ENCODE measurements around the gene HSPA1A. TPM values are rescaled to one million over a fixed set of nuclear protein-coding genes. Genes with fewer than 3 reads are reported as not detected.
A peak's percentile ranks its signal among the peaks of the same experiment; 100 is the strongest.

Gene HSPA1A
- total RNA-seq, 1 experiment from 2014 or later, result 51.2 TPM

DNA sequence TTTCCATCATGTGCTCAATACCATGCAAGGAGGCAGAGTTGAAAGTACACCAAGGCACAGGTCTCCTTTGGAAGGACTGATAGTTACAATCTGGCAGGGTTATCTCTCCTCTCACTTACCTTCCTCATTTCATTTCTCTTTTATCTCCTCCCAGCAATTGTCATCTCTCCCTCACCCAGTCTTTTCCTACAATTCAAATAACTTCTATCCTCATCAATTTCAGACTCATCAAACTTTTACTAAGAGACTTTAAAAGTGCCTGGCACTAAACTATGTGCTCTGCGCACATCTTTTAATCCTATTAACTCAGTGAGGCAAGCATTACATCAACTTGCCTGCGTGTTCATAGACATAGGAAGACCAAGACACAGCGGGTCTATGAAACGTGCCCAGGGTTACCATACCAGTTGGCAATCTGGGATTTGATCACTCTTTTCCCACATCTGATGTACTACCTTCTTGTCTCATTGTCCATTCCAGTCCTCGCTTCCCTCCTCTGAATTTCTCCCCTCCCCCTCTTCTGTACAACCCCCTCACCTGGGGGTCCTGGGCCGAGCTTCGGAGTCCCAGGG lies 21.0 kb upstream of the HSPA1A start:
- no peak overlapping the region for H3K4ac ChIP-seq (ENCODE audit: low read depth, low read length)
- no peak overlapping the region for H2BK5ac ChIP-seq (ENCODE audit: insufficient read length, low read length)
- no peaks in the 10 kb centered on the region for H4K20me1 ChIP-seq (ENCODE audit: control insufficient read depth, insufficient read depth, insufficient read length)
- H3K9ac ChIP-seq (ENCODE audit: extremely low read depth, insufficient read length, low read length), result peak overlapping the region; percentile 72
- WGBS (ENCODE audit: extremely low coverage, insufficient read length, low lambda C conversion rate), result no CpG with 5 or more reads among the region's 7 CpGs
- no peak overlapping the region for H3K56ac ChIP-seq (ENCODE audit: insufficient read length, low read depth, low read length)
- H2BK20ac ChIP-seq (ENCODE audit: low read depth, low read length, poor library complexity, severe bottlenecking), result no peak overlapping the region
- Mint-ChIP-seq H3K4me1 (peaks cover 10% of the 10 kb centered on the region in 2 experiments), H3K36me3 (ENCODE audit: insufficient read depth in 1 of 3, low read depth in 3 of 3) (peaks cover 19 to 59% (median 50%) of the 10 kb centered on the region in 3 experiments), H3K9me3 (no peaks in the 10 kb centered on the region), H3K4me3 (peak overlapping the region; percentile 98), H3K27me3 (ENCODE audit: low read depth) (no peaks in the 10 kb centered on the region), H3K27ac (peak overlapping the region in 2 of 3 experiments; percentile 10 to 63; a peak in 1 of 7 replicates)
- no peak overlapping the region for H3K27ac ChIP-seq (ENCODE audit: insufficient read length, low read depth, low read length)
- peak overlapping the region; percentile 77 for H3K4me2 ChIP-seq (ENCODE audit: insufficient read depth, insufficient read length, low read length)
- no peak overlapping the region for H4K5ac ChIP-seq (ENCODE audit: insufficient read length, low read depth, low read length)
- no peak overlapping the region for H3T11ph ChIP-seq (ENCODE audit: low read length)
- no peak overlapping the region for H3K18ac ChIP-seq (ENCODE audit: insufficient read length, low read depth, low read length)
- no peak overlapping the region for H2BK120ac ChIP-seq (ENCODE audit: low read depth, low read length, poor library complexity, severe bottlenecking)
- H2AK5ac ChIP-seq (ENCODE audit: insufficient read length, low read length), result no peak overlapping the region
- H3K27me3 ChIP-seq (ENCODE audit: insufficient read depth, low read length), result no peaks in the 10 kb centered on the region
- no peak overlapping the region for H2BK12ac ChIP-seq (ENCODE audit: insufficient read length, low read depth, low read length)
- no peak overlapping the region for H2AFZ ChIP-seq (ENCODE audit: low read length)
- no peaks in the 10 kb centered on the region for H3K4me1 ChIP-seq (ENCODE audit: insufficient read depth, low read length)
- H3K79me2 ChIP-seq (ENCODE audit: insufficient read depth, low read length), result peaks cover 2% of the 10 kb centered on the region; the same call in 1 of the 2 replicates
- peaks cover 3% of the 10 kb centered on the region for H3K23me2 ChIP-seq (ENCODE audit: insufficient read length, low read depth, low read length, poor library complexity, severe bottlenecking)
- H3K23ac ChIP-seq (ENCODE audit: insufficient read length, low read depth, low read length), result no peak overlapping the region
- TF ChIP-seq, protein P1, sequence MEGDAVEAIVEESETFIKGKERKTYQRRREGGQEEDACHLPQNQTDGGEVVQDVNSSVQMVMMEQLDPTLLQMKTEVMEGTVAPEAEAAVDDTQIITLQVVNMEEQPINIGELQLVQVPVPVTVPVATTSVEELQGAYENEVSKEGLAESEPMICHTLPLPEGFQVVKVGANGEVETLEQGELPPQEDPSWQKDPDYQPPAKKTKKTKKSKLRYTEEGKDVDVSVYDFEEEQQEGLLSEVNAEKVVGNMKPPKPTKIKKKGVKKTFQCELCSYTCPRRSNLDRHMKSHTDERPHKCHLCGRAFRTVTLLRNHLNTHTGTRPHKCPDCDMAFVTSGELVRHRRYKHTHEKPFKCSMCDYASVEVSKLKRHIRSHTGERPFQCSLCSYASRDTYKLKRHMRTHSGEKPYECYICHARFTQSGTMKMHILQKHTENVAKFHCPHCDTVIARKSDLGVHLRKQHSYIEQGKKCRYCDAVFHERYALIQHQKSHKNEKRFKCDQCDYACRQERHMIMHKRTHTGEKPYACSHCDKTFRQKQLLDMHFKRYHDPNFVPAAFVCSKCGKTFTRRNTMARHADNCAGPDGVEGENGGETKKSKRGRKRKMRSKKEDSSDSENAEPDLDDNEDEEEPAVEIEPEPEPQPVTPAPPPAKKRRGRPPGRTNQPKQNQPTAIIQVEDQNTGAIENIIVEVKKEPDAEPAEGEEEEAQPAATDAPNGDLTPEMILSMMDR (conservative IDR thresholded peaks at IDR 0.05), result no peak
- no peak overlapping the region for H2BK15ac ChIP-seq (ENCODE audit: low read depth, low read length)
- no peak for DNase-seq
- H4K8ac ChIP-seq (replicated peaks; ENCODE audit: insufficient read length, low read depth, low read length), result no peak overlapping the region
- H3K79me1 ChIP-seq (ENCODE audit: insufficient read depth, low read depth, low read length, poor library complexity, severe bottlenecking), result no peaks in the 10 kb centered on the region
- no peaks in the 10 kb centered on the region for H3K9me3 ChIP-seq (ENCODE audit: control insufficient read depth, low read depth, low read length)
- H4K91ac ChIP-seq (ENCODE audit: insufficient read length, low read depth, low read length), result no peak overlapping the region
- H3K14ac ChIP-seq (ENCODE audit: insufficient read depth, low read length), result no peak overlapping the region
